Activated naive CD4-positive, alpha-beta T cell treated with Interleukin-2 at 50 U/mL for 16 hours (primary cell): ENCODE data around the gene UQCC5.

Source experiments
- DNase-seq: peaks from one replicate; pipeline ENCODE4 v3.0.0-alpha.2; 2020

UQCC5 gene

DNA sequence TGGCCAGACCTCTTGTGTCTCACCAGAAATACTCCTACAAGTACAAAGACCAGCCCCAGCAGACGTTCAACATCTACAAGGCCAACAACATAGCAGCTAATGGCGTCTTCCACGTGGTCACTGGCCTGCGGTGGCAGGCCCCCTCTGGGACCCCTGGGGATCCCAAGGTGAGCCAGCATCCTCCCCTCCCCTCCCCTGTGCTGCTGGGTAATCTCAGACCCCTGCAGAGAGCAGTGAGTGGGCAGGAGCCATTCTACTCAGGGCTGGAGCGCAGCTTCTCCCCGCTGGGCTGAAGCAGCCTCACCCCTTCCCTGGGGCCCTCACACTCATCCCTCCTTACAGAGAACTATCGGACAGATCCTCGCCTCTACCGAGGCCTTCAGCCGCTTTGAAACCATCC is 31.4 kb upstream of the UQCC5 start:
- DNase-seq, result no peak

DNA sequence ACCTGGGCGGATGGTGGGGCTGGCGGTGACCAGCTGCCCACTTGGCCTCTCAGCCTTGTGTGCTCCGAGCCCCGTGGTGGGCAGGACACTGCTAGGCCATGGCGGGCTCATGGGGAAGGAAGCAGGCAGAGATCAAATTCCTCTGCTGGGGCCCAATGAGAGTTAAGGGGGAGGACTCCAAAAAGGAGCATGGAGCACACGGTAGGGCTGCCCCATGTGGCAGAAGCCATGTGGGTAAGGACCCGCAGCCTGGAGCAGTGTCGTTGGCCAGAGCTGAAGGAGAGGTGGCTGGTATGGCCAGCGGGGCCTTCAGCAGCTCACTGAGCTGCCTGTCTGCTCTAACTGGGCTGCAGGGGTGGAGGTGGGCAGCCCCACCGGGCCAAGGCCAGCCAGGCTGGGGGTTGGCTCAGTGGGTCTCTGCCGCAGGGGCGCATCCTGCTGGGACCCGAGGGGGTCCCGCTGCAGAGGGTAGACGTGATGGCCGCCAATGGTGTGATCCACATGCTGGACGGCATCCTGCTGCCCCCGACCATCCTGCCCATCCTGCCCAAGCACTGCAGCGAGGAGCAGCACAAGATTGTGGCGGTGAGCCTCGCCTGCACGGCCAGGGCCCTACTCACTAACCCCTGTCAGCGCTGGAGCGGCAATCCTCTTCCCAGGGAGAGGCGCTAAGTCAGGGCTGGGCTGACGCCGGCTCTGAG is 30.0 kb upstream of the UQCC5 start:
- no peak for DNase-seq

DNA sequence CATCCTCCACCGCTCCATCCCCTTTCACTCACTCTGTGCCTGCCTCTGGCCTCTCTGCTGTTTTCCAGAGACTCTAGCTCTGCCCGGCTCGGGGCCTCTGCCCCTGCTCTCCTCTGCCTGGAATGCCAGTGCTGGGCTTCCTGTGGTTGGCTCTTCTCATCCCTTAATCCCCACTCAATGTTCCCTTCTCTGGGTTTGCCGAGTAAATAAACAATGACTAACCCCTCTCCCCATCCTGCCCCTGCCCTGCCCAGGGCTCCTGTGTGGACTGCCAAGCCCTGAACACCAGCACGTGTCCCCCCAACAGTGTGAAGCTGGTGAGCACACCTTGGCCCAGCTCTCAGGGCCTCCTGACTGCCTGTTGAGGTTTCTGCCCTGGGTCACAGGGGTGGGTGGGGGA is 29.0 kb upstream of the UQCC5 start:
- DNase-seq, result no peak

DNA sequence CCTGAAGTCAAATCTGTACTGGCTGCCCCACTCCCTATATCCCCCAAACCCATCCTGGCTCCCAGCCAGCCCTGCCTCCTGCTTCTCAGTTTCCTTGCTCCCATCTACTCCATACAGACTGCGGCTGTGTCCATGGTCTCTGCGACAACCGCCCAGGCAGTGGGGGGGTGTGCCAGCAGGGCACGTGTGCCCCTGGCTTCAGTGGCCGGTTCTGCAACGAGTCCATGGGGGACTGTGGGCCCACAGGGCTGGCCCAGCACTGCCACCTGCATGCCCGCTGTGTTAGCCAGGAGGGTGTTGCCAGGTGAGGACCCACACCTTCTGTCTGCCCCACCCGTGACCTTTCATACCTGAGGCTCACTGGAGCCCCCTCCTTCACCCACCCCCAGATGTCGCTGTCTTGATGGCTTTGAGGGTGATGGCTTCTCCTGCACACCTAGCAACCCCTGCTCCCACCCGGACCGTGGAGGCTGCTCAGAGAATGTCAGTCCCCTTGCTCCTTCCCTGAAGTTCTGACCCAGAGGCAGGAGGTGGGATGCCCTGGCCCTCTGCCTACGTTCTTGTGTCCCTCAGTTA is 26.6 kb upstream of the UQCC5 start:
- no peak for DNase-seq

DNA sequence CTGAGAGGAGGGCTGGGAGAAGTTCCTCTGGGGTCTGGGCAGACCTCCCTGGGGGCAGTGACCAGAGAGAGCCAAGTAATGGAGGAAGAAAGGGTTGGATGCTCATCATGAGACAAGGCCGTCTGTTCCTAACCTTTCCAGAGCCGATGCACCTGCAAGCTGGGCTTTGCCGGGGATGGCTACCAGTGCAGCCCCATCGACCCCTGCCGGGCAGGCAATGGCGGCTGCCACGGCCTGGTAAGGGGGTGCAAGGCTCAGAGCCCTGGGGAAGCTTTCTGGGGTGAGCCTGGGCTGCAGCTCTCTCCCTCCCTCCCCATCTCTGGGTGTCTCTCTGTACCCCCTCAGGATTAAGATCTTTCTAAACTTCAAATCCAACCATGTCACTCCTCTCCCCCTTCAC is 24.9 kb upstream of the UQCC5 start:
- no peak for DNase-seq

DNA sequence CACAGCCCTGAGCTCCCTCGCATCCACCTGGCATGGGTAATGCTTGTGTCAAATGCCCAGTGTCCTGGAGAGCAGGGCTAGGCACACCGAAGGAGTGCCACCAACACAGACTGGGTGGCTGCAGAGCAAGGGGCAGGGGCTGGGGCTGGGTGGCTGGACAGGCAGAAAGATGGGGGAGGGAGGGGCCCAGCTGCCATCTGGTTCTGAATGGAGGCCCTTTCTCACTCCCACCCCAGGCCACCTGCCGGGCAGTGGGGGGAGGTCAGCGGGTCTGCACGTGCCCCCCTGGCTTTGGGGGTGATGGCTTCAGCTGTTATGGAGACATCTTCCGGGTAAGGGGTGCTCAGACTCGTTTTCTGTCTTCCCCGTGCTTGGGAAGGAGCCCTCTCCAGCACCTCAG is 24.3 kb upstream of the UQCC5 start:
- no peak for DNase-seq

DNA sequence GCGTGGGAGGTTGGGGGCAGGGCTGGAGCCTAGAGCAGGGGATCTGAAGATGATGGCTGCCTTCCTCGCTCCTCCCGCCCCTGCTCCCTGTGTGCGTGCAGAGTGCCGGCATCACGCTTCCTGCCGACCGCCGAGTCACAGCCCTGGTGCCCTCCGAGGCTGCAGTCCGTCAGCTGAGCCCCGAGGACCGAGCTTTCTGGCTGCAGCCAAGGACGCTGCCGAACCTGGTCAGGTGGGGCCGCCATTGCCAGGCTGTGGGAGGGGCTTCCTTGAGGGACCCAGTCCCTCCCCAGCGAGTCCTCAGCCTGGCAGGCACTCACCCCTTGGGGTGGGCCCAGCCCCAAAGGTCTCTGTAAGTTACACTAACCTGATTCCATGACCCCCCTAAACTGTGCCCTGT is 23.7 kb upstream of the UQCC5 start:
- DNase-seq, result no peak

DNA sequence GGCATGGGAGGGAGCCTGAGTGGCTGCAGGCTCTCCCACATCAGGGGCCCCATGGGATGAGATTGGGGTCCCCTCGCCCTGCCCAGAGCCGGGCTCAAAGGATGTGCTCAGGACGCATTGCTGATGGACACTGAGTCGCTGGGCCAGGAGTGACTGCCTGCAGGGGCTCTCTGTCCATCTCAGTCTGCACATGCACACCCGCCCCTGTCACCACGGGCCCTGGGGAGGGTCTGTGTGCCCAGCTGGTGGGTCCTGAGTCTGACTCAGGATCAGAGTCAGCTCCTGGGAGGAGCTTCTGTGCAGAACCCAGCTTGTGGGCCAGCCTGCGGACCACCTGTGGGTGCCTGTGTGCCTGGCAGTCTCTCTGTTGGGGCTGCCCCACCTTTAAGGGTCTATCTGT is 23.1 kb upstream of the UQCC5 start:
- DNase-seq, result no peak

DNA sequence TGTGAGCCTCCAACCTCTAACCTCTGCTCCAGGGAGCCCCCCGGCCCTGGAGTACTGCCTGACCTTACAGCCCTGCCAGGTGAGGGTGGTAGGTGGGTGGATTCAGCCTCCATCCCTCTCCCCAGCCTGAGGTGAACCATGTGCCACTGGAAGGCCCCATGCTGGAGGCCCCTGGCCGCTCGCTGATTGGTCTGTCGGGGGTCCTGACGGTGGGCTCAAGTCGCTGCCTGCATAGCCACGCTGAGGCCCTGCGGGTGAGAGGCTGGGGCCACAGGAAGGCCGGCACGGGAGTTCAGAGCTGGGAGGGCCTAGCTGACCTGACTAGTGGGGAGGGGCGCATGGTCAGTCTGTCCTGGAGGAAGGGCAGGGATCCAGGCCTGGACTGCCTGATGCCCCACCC is 21.8 kb upstream of the UQCC5 start:
- no peak for DNase-seq

DNA sequence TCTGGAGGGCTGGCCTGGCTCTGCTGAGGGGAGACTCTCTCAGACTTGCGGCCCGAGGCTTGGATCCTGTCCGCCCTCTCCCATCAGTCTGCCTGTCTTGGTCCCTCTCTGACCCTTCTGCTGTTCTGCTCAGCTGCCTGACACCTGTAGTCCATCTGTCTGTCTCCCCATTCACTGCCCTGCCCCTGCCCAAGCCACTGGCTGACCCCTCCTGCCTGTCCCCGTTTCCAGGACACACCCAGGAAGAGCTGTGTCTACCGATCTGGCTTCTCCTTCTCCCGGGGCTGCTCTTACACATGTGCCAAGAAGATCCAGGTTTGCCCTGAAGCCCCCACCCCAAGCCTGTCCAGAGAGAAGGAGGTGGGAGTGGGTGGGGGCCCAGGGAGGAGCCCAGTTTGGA is 21.2 kb upstream of the UQCC5 start:
- DNase-seq, result no peak

DNA sequence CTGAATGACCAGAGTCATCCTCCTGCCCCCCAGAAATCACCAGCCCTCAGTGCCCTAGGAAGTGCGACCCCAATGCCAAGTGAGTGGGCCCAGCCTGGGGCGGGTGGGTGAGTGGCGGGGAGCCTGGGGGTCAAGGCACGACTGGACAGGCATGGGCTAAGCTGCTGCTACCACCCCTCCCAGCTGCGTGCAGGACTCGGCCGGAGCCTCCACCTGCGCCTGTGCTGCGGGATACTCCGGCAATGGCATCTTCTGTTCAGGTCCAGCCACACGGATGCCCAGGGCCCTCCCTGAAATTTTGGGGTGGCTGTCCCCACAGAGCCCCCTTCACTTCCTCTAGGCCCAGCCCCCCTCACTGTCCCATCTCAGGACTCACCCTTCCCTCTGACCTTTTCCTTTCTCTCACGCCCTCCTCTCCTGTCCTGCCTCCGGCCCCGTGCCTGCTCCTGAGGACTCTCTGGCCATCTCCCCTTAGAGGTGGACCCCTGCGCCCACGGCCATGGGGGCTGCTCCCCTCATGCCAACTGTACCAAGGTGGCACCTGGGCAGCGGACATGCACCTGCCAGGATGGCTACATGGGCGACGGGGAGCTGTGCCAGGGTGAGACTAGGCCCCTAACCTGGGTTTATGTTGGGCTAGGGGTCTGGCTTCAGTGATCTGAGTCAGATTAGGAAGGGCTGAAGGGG is 19.8 kb upstream of the UQCC5 start:
- DNase-seq, result no peak

DNA sequence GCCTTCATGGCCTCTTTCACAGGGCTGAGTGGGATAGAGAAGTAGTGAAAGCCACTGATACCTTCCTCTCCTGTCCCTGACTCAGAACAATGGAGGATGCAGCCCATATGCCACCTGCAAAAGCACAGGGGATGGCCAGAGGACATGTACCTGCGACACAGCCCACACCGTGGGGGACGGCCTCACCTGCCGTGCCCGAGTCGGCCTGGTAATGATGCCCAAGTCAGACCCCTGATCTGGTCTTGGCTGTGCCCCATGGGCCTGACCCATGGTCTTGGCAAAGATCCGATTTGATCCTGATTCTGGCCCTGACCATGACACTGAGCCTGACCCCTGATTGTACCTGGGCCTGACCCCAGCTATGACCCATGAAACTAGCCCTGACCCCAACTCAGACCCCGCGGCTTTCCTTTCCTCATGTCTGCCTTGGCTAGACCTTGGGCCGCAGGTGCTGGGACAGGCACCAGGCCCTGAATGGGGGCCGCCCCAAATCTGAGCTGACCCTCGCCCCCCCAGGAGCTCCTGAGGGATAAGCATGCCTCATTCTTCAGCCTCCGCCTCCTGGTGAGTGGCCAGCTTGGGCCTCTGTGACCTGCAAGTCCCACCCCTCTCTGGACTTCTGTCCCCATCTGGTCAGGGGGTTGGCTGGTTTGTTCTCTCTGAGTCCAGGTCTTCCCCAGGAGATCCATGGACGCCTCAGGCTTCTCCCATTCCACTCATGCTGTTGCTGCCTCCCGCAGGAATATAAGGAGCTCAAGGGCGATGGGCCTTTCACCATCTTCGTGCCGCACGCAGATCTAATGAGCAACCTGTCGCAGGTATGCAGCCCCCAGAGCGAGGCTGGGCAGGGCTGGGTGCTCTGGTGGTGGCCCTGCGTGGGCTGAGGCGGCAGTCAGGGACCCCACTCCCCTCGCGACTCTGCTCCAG is 18.3 kb upstream of the UQCC5 start:
- no peak for DNase-seq

DNA sequence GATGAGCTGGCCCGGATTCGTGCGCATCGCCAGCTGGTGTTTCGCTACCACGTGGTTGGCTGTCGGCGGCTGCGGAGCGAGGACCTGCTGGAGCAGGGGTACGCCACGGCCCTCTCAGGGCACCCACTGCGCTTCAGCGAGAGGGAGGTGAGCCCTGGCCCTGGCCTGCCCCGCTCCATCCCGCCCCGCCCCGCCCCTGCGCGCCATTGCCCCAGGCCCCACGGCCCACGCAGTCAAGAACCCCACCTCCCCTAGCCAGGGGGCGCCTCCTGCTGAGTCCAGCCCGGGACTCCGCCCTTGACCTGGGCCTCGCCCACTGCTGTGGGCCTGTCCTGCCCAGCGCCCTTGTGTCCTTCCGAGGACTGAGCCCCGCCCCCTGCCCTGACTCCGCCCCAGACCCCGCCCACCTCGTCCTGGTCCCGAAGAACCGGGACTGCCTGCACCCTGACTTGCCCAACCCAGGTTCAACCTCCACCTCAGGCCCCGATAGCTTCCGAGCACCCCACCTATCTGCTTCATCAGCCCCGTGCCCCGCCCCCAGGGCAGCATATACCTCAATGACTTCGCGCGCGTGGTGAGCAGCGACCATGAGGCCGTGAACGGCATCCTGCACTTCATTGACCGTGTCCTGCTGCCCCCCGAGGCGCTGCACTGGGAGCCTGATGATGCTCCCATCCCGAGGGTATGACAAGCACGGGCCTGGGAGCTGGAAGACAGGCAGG is 17.5 kb upstream of the UQCC5 start:
- no peak for DNase-seq

DNA sequence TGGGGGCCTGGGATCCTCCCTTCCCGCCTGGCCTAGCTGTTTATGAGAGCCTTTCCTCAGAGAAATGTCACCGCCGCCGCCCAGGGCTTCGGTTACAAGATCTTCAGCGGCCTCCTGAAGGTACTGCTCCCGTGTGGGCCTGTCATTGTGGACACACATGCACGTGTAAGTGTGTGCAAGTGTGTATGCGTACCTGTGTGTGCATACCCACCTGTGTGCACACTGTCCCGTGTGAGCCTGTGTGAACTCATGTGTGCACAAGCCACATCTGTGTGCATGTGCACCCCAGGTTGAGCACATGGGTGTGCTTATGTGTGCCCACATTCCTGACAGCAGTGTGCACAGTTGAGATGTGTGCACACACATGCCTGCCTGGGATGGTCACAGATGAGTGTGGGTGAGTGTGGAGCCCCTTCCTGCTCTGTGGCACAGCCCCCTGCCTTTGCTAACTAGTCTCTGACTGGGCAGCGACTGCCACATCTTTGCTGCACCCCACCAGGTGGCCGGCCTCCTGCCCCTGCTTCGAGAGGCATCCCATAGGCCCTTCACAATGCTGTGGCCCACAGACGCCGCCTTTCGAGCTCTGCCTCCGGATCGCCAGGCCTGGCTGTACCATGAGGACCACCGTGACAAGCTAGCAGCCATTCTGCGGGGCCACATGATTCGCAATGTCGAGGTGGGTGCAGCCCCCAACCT is 16.8 kb upstream of the UQCC5 start:
- DNase-seq, result no peak

DNA sequence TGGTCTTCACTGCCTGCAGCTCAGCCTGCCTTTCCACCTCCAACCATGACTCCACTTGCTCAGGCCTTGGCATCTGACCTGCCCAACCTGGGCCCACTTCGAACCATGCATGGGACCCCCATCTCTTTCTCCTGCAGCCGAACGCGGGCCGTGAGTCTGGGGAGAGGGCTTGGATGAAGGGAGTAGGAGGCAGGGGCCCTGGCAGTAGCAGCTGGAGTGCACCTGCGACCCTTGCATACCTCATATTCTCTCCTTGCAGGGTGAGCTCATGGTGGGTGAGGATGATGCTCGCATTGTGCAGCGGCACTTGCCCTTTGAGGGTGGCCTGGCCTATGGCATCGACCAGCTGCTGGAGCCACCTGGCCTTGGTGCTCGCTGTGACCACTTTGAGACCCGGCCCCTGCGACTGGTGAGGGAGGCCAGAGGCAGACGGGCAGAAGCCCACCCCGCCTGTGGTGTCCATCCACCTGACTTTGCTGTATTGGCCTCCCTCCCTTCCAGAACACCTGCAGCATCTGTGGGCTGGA is 16.2 kb upstream of the UQCC5 start:
- DNase-seq, result no peak

DNA sequence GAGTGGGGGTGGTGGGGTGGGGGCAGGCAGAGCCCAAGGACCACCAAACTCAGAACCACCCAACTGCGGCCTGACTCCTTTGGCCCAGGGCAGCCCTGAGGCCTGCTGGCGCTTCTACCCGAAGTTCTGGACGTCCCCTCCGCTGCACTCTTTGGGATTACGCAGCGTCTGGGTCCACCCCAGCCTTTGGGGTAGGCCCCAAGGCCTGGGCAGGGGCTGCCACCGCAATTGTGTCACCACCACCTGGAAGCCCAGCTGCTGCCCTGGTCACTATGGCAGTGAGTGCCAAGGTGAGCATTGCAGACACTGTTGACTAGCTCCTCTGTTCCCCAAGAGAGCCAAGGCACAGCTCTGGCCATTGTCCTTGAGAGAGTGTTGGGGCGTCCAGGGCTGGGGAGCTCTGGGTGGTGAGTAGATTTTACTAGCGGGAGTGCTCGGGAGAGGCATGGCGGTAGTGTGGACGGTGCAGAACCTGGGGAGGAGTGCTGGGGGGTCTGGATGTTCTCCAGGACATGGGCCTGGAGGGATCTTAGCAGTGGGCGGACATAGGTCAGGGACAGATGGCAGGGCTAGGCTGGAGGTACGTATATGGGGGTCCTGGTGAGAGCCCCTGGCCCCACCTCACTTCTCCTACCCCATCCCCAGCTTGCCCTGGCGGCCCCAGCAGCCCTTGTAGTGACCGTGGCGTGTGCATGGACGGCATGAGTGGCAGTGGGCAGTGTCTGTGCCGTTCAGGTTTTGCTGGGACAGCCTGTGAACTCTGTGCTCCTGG is 15.5 kb upstream of the UQCC5 start:
- DNase-seq, result no peak

DNA sequence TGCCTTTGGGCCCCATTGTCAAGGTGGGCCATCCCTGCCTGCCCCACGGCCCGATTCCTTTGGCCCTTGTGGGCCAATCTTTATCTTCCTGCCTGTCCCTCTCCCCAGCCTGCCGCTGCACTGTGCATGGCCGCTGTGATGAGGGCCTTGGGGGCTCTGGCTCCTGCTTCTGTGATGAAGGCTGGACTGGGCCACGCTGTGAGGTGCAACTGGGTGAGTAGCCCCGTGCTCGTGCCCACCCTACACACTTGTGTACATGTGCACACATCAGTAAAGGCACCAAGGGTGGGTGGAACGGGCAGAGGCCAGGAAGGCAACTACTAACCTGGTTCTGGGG is 14.9 kb upstream of the UQCC5 start:
- no peak for DNase-seq

DNA sequence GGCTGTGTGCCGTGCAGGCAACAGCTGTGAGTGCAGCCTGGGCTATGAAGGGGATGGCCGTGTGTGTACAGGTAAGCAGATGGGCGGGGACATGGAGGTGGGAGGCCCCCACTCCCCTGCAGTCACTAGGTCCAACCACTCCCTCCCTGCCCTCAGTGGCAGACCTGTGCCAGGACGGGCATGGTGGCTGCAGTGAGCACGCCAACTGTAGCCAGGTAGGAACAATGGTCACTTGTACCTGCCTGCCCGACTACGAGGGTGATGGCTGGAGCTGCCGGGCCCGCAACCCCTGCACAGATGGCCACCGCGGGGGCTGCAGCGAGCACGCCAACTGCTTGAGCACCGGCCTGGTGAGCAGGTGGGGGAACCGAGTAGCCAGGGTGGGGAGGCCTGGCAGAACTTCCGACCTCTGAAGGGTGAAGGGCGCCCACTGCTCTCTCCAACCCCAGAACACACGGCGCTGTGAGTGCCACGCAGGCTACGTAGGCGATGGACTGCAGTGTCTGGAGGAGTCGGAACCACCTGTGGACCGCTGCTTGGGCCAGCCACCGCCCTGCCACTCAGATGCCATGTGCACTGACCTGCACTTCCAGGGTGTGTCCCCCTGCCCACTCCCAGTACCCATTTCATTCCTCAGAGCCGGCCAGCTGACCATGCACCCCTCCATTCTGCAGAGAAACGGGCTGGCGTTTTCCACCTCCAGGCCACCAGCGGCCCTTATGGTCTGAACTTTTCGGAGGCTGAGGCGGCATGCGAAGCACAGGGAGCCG is 14.3 kb upstream of the UQCC5 start:
- DNase-seq, result no peak

DNA sequence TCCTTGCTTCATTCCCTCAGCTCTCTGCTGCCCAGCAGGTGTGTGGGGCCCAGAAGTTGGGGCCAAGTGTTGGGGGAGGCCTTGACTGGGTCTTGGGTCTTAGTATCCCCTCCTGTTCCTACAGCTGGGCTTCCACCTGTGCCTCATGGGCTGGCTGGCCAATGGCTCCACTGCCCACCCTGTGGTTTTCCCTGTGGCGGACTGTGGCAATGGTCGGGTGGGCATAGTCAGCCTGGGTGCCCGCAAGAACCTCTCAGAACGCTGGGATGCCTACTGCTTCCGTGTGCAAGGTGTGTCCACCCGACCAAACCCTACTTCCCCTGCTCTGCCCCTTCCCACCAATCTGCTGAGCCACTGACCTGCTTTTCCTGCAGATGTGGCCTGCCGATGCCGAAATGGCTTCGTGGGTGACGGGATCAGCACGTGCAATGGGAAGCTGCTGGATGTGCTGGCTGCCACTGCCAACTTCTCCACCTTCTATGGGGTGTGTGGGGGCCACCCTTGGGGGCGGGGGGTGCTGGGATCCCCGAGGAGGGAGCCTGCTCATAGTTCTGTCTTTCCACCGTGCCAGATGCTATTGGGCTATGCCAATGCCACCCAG is 13.7 kb upstream of the UQCC5 start:
- no peak for DNase-seq
